IMR-90 (cell line): ENCODE measurements around the gene NR4A1. TPM values are rescaled to one million over a fixed set of nuclear protein-coding genes. Genes with fewer than 3 reads are reported as not detected.
A peak's percentile ranks its signal among the peaks of the same experiment; 100 is the strongest.

ENCODE experiments used
- ATAC-seq: fragments of 200-7000 bp; cut with Tn5 transposase; 2 replicates; pipeline ENCODE4 v1.9.1; 2020; ENCODE audit warnings: low read depth, mild to moderate bottlenecking, moderate library complexity
- BruUV-seq: library from RNA; stranded (reverse); fragments of 400-500 nt; replicated peaks from 2 replicates; lab custom pipeline; 2021; lab: Mats Ljungman, UMichigan
- CTCF ChIA-PET: fragments of 300-600 bp; formaldehyde crosslinking; extraction: SDS; loops from one replicate; lab custom pipeline; 2021; ENCODE audit warnings: antibody characterized with exemption; lab: Yijun Ruan, JAX
- POLR2A ChIA-PET: fragments of 300-600 bp; sonication (Branson Sonifier 250); formaldehyde crosslinking; loops from one replicate; lab custom pipeline; 2022; ENCODE audit warnings: antibody characterized with exemption; ENCODE audit not compliant: unreplicated experiment; lab: Charles Lee
- DNase-seq: peaks from one replicate; pipeline ENCODE4 v3.0.0; 2013
- H2AFZ ChIP-seq: replicated peaks from 2 replicates; pipeline ENCODE3; 2013; ENCODE audit warnings: low read length, mild to moderate bottlenecking; ENCODE audit not compliant: poor library complexity
- H2AK5ac ChIP-seq: 2 replicates; pipeline ENCODE4 v1.6.1; 2013; ENCODE audit warnings: low read depth, low read length, inconsistent platforms
- H2AK9ac ChIP-seq: replicated peaks from 2 replicates; pipeline ENCODE3; 2013; ENCODE audit warnings: mild to moderate bottlenecking, low read depth, low read length, moderate library complexity; ENCODE audit not compliant: poor library complexity
- H2BK120ac ChIP-seq: 2 replicates; pipeline ENCODE4 v1.6.1; 2013; ENCODE audit warnings: low read depth, low read length, inconsistent platforms
- H2BK15ac ChIP-seq: 3 replicates; pipeline ENCODE4 v1.6.1; 2013; ENCODE audit warnings: low read depth, low read length, inconsistent platforms
- H2BK20ac ChIP-seq: 2 replicates; pipeline ENCODE4 v1.6.1; 2013; ENCODE audit warnings: low read depth, mild to moderate bottlenecking, inconsistent platforms, low read length, moderate library complexity
- H2BK5ac ChIP-seq: 2 replicates; pipeline ENCODE4 v1.6.1; 2013; ENCODE audit warnings: mild to moderate bottlenecking, low read depth, low read length, inconsistent platforms; ENCODE audit not compliant: poor library complexity, severe bottlenecking
- H3K14ac ChIP-seq: replicated peaks from 2 replicates; pipeline ENCODE4 v1.6.1; 2013; ENCODE audit warnings: low read depth, low read length, inconsistent platforms
- H3K18ac ChIP-seq: 2 replicates; pipeline ENCODE4 v1.6.1; 2013; ENCODE audit warnings: low read depth, low read length, control low read depth
- H3K23ac ChIP-seq: 2 replicates; pipeline ENCODE4 v1.6.1; 2013; ENCODE audit warnings: low read depth, low read length, inconsistent platforms
- H3K27ac ChIP-seq: 2 replicates; pipeline ENCODE4 v1.5.1; 2013; ENCODE audit warnings: mild to moderate bottlenecking, control low read depth, low read length; ENCODE audit not compliant: insufficient read depth
- H3K27me3 ChIP-seq: 2 replicates; pipeline ENCODE4 v1.6.1; 2013; ENCODE audit warnings: low read length; ENCODE audit not compliant: control insufficient read depth, insufficient read depth
- H3K36me3 ChIP-seq: 2 replicates; pipeline ENCODE4 v1.6.1; 2013; ENCODE audit warnings: low read length, mixed read lengths; ENCODE audit not compliant: control insufficient read depth, insufficient read depth
- H3K4ac ChIP-seq: 2 replicates; pipeline ENCODE4 v1.6.1; 2013; ENCODE audit warnings: low read depth, low read length, inconsistent platforms
- H3K4me1 ChIP-seq: 2 replicates; pipeline ENCODE4 v1.6.1; 2013; ENCODE audit warnings: low read length, mixed read lengths; ENCODE audit not compliant: control insufficient read depth, insufficient read depth
- H3K4me2 ChIP-seq: 2 replicates; pipeline ENCODE4 v1.6.1; 2013; ENCODE audit warnings: low read depth, mild to moderate bottlenecking, control low read depth, low read length, moderate library complexity
- H3K4me3 ChIP-seq: 2 replicates; pipeline ENCODE4 v1.5.1; 2013; ENCODE audit warnings: low read depth, mild to moderate bottlenecking, control low read depth, low read length, moderate library complexity; ENCODE audit not compliant: insufficient read depth
- H3K56ac ChIP-seq: 2 replicates; pipeline ENCODE4 v1.6.1; 2013; ENCODE audit warnings: low read length, inconsistent platforms; ENCODE audit not compliant: insufficient read depth; ENCODE audit errors: extremely low read depth
- H3K79me1 ChIP-seq, 2 experiments: 2 replicates each; pipeline ENCODE4 v1.6.1; 2013; ENCODE audit warnings: low read length in 2 of 2, inconsistent platforms in 1 of 2, low read depth in 1 of 2
- H3K9ac ChIP-seq: 2 replicates; pipeline ENCODE4 v1.6.1; 2013; ENCODE audit warnings: low read depth, low read length, control low read depth
- H3K9me1 ChIP-seq: 2 replicates; pipeline ENCODE4 v1.6.1; 2013; ENCODE audit warnings: low read length, inconsistent platforms; ENCODE audit not compliant: insufficient read depth
- H3K9me3 ChIP-seq: 2 replicates; pipeline ENCODE4 v1.6.1; 2013; ENCODE audit warnings: low read length; ENCODE audit not compliant: control insufficient read depth, insufficient read depth
- H4K20me1 ChIP-seq: 2 replicates; pipeline ENCODE4 v1.6.1; 2013; ENCODE audit warnings: low read length, inconsistent platforms; ENCODE audit not compliant: insufficient read depth
- H4K5ac ChIP-seq: 2 replicates; pipeline ENCODE4 v1.6.1; 2013; ENCODE audit warnings: mild to moderate bottlenecking, low read depth, low read length, control low read depth
- H4K8ac ChIP-seq, 2 experiments: 2 replicates each; pipeline ENCODE4 v1.6.1; 2013; ENCODE audit warnings: low read depth in 2 of 2, low read length in 2 of 2, control low read depth in 1 of 2, inconsistent platforms in 1 of 2
- H4K91ac ChIP-seq: 2 replicates; pipeline ENCODE4 v1.6.1; 2013; ENCODE audit warnings: low read depth, low read length, inconsistent platforms; ENCODE audit not compliant: insufficient read depth
- MAFK ChIP-seq: IDR thresholded peaks from 2 replicates; pipeline ENCODE4 v1.6.1; 2012; ENCODE audit warnings: low read depth, low read length, improper control_type of control experiment
- MAZ ChIP-seq: IDR thresholded peaks from 2 replicates; pipeline ENCODE4 v1.6.1; 2012; ENCODE audit warnings: low read depth, mild to moderate bottlenecking, low read length, improper control_type of control experiment, moderate library complexity, borderline replicate concordance
- MXI1 ChIP-seq: IDR thresholded peaks from 2 replicates; pipeline ENCODE4 v1.6.1; 2012; ENCODE audit warnings: low read depth, mild to moderate bottlenecking, low read length, moderate library complexity, borderline replicate concordance
- NFE2L2 ChIP-seq: fragments of 150-350 bp; IDR thresholded peaks from 2 replicates; pipeline ENCODE4 v1.6.1; 2016; ENCODE audit warnings: low read depth, mild to moderate bottlenecking, low read length
- POLR2A ChIP-seq: IDR thresholded peaks from 2 replicates; pipeline ENCODE4 v1.6.1; 2012; ENCODE audit warnings: mild to moderate bottlenecking, low read depth, low read length
- RFX5 ChIP-seq: IDR thresholded peaks from 2 replicates; pipeline ENCODE4 v1.8.0; 2012; ENCODE audit warnings: low read depth, mild to moderate bottlenecking, low read length, moderate library complexity
- WGBS, 2 experiments: methylation state at CpG; one replicate each; pipeline versions ENCODE4 v1.1.5 to v1.1.7; 2013; ENCODE audit warnings: missing lambda C conversion rate in 2 of 2; ENCODE audit not compliant: insufficient read length in 1 of 2; ENCODE audit errors: extremely low coverage in 2 of 2; 5-methylcytosine and 5-hydroxymethylcytosine counted together
- dilution Hi-C: fragments of 300-500 bp; cut with HindIII; formaldehyde crosslinking; loops from one replicate; pipeline ENCODE4 v1.14.3; 2018; ENCODE audit warnings: low sequenced_read_pairs; ENCODE audit not compliant: unreplicated experiment
- in situ Hi-C: fragments of 300-500 bp; cut with MboI; formaldehyde crosslinking; loops from 3 replicates; pipeline ENCODE4 v1.14.3; 2019; ENCODE audit warnings: low sequenced_read_pairs, inconsistent platforms, mixed read lengths
- intact Hi-C: fragments of 100-400 bp; cut with micrococcal nuclease; formaldehyde crosslinking; loops from 2 replicates; pipeline ENCODE4 v1.10.0; 2022
- polyA plus RNA-seq, 3 experiments: library from polyadenylated mRNA; depleted of rRNA; stranded (reverse); fragments of >200 nt; gene quantifications; 2 replicates each; pipeline ENCODE4 v1.2.3, GENCODE V29; 2012; ENCODE audit warnings: low replicate concordance in 1 of 3
- total RNA-seq: library from RNA; depleted of rRNA; stranded (reverse); fragments of >200 nt; gene quantifications from 2 replicates; pipeline ENCODE4 v1.2.3, GENCODE V29; 2012

Gene NR4A1
- total and polyA plus RNA-seq, 2 of the 4 experiments (the other 2 are of a cell fraction) = 6.6 to 34.1 TPM

- ATAC-seq = no peak
- ChIA-PET CTCF (no interaction called here), POLR2A (no interaction called here)
- Histone ChIP-seq H3K4me2 (peak overlapping the region; percentile 82), H2BK120ac (no peak overlapping the region), H4K91ac (no peak overlapping the region), H4K20me1 (peaks cover 46% of the 10 kb centered on the region), H4K8ac (no peak overlapping the region), H3K27ac (0 out of 2 replicates have a peak overlapping the region, but pooled peaks have one; percentile 8), H3K23ac (no peak overlapping the region), H3K9ac (peak overlapping the region; percentile 89), H2BK20ac (no peak overlapping the region), H4K5ac (no peak overlapping the region), H3K27me3 (no peaks in the 10 kb centered on the region), H3K9me1 (peaks cover 14% of the 10 kb centered on the region; the same call in 1 of the 2 replicates), H3K56ac (no peak overlapping the region), H2BK5ac (no peak overlapping the region), H3K79me1 (peaks cover 0 to 64% of the 10 kb centered on the region in 2 experiments; a peak in 2 of 4 replicates), H2AK9ac (no peak overlapping the region), H3K14ac (no peak overlapping the region), H3K4me3 (peak overlapping the region; percentile 8), H3K18ac (no peak overlapping the region), H3K4me1 (peaks cover 18% of the 10 kb centered on the region), H3K4ac (no peak overlapping the region), H3K9me3 (no peaks in the 10 kb centered on the region), H3K36me3 (peaks cover 38% of the 10 kb centered on the region), H2AFZ (no peak overlapping the region), H2AK5ac (no peak overlapping the region), H2BK15ac (no peak overlapping the region)
- no peak for TF ChIP-seq MXI1
- peak; percentile 77 for TF ChIP-seq POLR2A
- TF ChIP-seq MAZ = peak; percentile 93
- TF ChIP-seq NFE2L2 = no peak
- TF ChIP-seq RFX5 = no peak
- 0 out of 2 replicates have a peak, but pooled peaks have one; percentile 38 for TF ChIP-seq MAFK
- peak; percentile 64 for DNase-seq
- 79% methylated on average over 2 of the region's 9 CpGs; no CpG with 5 or more reads in 1 of the 2 experiments for WGBS, 2 experiments
- no TSS peak for BruUV-seq
- intact Hi-C loops (no loop called here), dilution Hi-C loops (no loop called here), in situ Hi-C loops (no loop called here)
Measured at GRCh38 chr12:52053536-52054209, 2.4 kb downstream of the NR4A1 start.
